Measurements from ENCODE around the gene PHF21A. TPM values are rescaled to one million over a fixed set of nuclear protein-coding genes. Genes with fewer than 3 reads are reported as not detected.

PHF21A gene
- total and polyA plus RNA-seq, 2 of the 13 experiments (the other 11 are each of a cell fraction or from before 2014, with no cell fraction given), result 4.1 to 34.6 TPM

DNA sequence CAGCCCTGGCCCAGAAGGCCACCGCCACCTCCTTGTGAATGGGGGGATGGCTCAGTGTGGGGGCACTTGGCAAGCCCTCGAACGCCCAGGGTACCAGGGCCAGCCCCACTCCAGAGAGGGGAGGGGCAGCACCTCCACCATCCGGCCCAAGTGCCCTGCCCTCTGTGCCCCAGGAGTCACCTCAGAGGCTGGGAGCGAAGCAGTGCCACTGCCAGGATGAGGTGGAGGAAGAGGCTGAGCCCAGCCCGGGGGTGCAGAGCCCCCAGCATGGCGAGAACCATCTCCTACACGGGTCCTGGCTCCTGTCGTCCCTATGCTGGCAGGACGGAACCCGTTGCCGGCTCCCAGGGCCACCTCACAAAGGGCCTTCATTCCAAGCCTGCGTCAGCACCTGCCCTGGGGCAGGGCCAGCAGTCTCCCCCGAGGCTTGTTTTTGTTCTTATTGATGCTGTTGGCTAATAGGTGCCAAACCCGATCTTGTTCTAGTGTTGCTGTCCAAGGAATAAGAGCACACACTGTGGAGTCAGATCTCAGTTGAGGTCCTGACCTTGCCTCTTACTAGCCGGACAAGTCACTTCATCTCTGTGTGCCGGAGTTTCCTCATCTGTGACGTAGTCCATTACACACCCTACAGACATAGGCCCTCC is 214.2 kb downstream of the PHF21A start, which contains the start of gene FREY1:
Gene FREY1 (minus strand): TSS at position 307 of the 647 bp plus-strand sequence. CDS start 26 bp downstream, at position 281.
- ATAC-seq, result peak; percentile 4; the same call in 1 of the 3 replicates
- BruUV-seq (replicated peaks), result no TSS peak

GRCh38 chr11:45906096-45906682 is 215.1 kb downstream of the PHF21A start:
- no TSS peak for BruUV-seq (replicated peaks)
- POLR2A ChIA-PET, result no interaction called here
- Histone ChIP-seq H3K4me3 (replicated peaks in 1 of 3; ENCODE audit: insufficient read depth in 1 of 3, low read depth in 2 of 3, low read length in 3 of 3) (no peak overlapping the region), H4K20me1 (ENCODE audit: insufficient read depth, low read length) (no peaks in the 10 kb centered on the region), H3K4me2 (ENCODE audit: low read depth, low read length) (no peak overlapping the region), H3K27me3 (ENCODE audit: control insufficient read depth in 1 of 2, insufficient read depth in 2 of 2, low read length in 2 of 2) (no peaks in the 10 kb centered on the region), H3K36me3 (replicated peaks in 1 of 2; ENCODE audit: control insufficient read depth in 1 of 2, insufficient read depth in 2 of 2, low read length in 2 of 2) (peaks cover 0 to 2% of the 10 kb centered on the region in 2 experiments; a peak in 3 of 5 replicates), H3K79me2 (ENCODE audit: insufficient read depth, low read length) (no peaks in the 10 kb centered on the region), H3K9ac (ENCODE audit: insufficient read depth, low read depth, low read length) (no peak overlapping the region), H3K4me1 (ENCODE audit: insufficient read depth, low read length) (peaks cover 9% of the 10 kb centered on the region), H3K9me3 (ENCODE audit: low read length) (no peaks in the 10 kb centered on the region), H2AFZ (ENCODE audit: low read length) (no peak overlapping the region), H3K27ac (ENCODE audit: extremely low read length, insufficient read depth, low read length) (no peak overlapping the region)
- ATAC-seq, result no peak; the same call in 2 of the 3 replicates
- DNase-seq (ENCODE audit: low spot score), result no peak
- CTCF ChIA-PET (ENCODE audit: low intra/inter-chr PET ratio, low total read pairs), result no interaction called here
- intact Hi-C loops (cut with micrococcal nuclease; ENCODE audit: unreplicated experiment) (no loop called here), in situ Hi-C loops (cut with HindIII; ENCODE audit: extremely low pct_ligation_motif_present, low pct_unique_long_range_greater_than_20kb) (no loop called here)
- FAIRE-seq, result no peak
- 91% methylated on average over 14 of the region's 19 CpGs for WGBS (ENCODE audit: low lambda C conversion rate)
- no peak for TF ChIP-seq PPARG (CRISPR knock-in tag; conservative IDR thresholded peaks at IDR 0.05)
- TF ChIP-seq AGO2 (optimal IDR thresholded peaks at IDR 0.05; ENCODE audit: low read depth, low read length), result peak; percentile 3
- TF ChIP-seq, protein P1, sequence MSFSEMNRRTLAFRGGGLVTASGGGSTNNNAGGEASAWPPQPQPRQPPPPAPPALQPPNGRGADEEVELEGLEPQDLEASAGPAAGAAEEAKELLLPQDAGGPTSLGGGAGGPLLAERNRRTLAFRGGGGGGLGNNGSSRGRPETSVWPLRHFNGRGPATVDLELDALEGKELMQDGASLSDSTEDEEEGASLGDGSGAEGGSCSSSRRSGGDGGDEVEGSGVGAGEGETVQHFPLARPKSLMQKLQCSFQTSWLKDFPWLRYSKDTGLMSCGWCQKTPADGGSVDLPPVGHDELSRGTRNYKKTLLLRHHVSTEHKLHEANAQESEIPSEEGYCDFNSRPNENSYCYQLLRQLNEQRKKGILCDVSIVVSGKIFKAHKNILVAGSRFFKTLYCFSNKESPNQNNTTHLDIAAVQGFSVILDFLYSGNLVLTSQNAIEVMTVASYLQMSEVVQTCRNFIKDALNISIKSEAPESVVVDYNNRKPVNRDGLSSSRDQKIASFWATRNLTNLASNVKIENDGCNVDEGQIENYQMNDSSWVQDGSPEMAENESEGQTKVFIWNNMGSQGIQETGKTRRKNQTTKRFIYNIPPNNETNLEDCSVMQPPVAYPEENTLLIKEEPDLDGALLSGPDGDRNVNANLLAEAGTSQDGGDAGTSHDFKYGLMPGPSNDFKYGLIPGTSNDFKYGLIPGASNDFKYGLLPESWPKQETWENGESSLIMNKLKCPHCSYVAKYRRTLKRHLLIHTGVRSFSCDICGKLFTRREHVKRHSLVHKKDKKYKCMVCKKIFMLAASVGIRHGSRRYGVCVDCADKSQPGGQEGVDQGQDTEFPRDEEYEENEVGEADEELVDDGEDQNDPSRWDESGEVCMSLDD (CRISPR knock-in tag; IDR thresholded peaks at IDR 0.05; ENCODE audit: borderline replicate concordance), result no peak
- TF ChIP-seq ZNF329 (CRISPR knock-in tag; IDR thresholded peaks at IDR 0.05; ENCODE audit: low read depth), result no peak
- TF ChIP-seq RBM22 (optimal IDR thresholded peaks at IDR 0.05; ENCODE audit: low read length), result no peak
- TF ChIP-seq AGO1 (IDR thresholded peaks at IDR 0.05; ENCODE audit: low read depth, low read length, poor library complexity, severe bottlenecking), result peak; percentile 39
- no peak for TF ChIP-seq ZFP37 (CRISPR knock-in tag; IDR thresholded peaks at IDR 0.05; ENCODE audit: borderline replicate concordance)
- TF ChIP-seq ZNF24 (IDR thresholded peaks at IDR 0.05), result no peak

More for the DNA sequence above, 214.2 kb downstream of the PHF21A start, which contains the start of gene FREY1:
- Histone ChIP-seq H4K20me1 (ENCODE audit: insufficient read depth, low read length) (no peaks in the 10 kb centered on the region), H3K4me1 (ENCODE audit: insufficient read depth, low read length) (no peaks in the 10 kb centered on the region), H3K36me3 (replicated peaks in 1 of 2; ENCODE audit: control insufficient read depth in 1 of 2, insufficient read depth in 2 of 2, low read length in 2 of 2) (peaks cover 0 to 3% of the 10 kb centered on the region in 2 experiments; a peak in 3 of 5 replicates), H3K27ac (ENCODE audit: extremely low read length, insufficient read depth, low read length) (no peak within 1 kb of the TSS), H3K9ac (ENCODE audit: insufficient read depth, low read depth, low read length) (no peak within 1 kb of the TSS), H3K79me2 (ENCODE audit: insufficient read depth, low read length) (no peaks in the 10 kb centered on the region), H2AFZ (ENCODE audit: low read length) (no peak within 1 kb of the TSS), H3K9me3 (ENCODE audit: low read length) (no peaks in the 10 kb centered on the region), H3K27me3 (ENCODE audit: control insufficient read depth in 1 of 2, insufficient read depth in 2 of 2, low read length in 2 of 2) (no peaks in the 10 kb centered on the region), H3K4me2 (ENCODE audit: low read depth, low read length) (no peak within 1 kb of the TSS), H3K4me3 (replicated peaks in 1 of 3; ENCODE audit: insufficient read depth in 1 of 3, low read depth in 2 of 3, low read length in 3 of 3) (no peak within 1 kb of the TSS)
- FAIRE-seq, result no peak
- ChIA-PET POLR2A (interaction anchor here (2.5 kb wide), 1 partner anchor 11 kb away, joined by 14 read pairs; the partner anchor contains the start of gene PEX16), CTCF (ENCODE audit: low intra/inter-chr PET ratio, low total read pairs) (no interaction called here)
- DNase-seq (ENCODE audit: low spot score), result no peak
- 90% methylated on average over 2 of the region's 18 CpGs for WGBS (ENCODE audit: low lambda C conversion rate)
- in situ Hi-C loops (cut with HindIII; ENCODE audit: extremely low pct_ligation_motif_present, low pct_unique_long_range_greater_than_20kb), result no loop called here
- TF ChIP-seq ZNF230 (CRISPR knock-in tag; IDR thresholded peaks at IDR 0.05) (no peak), AGO1 (IDR thresholded peaks at IDR 0.05; ENCODE audit: low read depth, low read length, poor library complexity, severe bottlenecking) (peak; percentile 89)
- intact Hi-C loops (cut with micrococcal nuclease; ENCODE audit: unreplicated experiment), result no loop called here
